D721Med (cell line): ENCODE measurements around the gene ICA1.
A peak's percentile ranks its signal among the peaks of the same experiment; 100 is the strongest.

ENCODE experiments used
- DNase-seq: peaks from one replicate; pipeline ENCODE4 v3.0.0; 2011; ENCODE audit warnings: low spot score; ENCODE audit not compliant: insufficient read length
- FAIRE-seq: peaks from 2 replicates; lab custom pipeline; 2011; peaks lifted over from hg19 to GRCh38; lab: Jason Lieb, UNC
- TF ChIP-seq, protein P1 (sequence below): IDR thresholded peaks from 2 replicates; pipeline ENCODE4 v1.5.1; 2012; ENCODE audit warnings: mild to moderate bottlenecking, control low read depth; ENCODE audit not compliant: insufficient read depth; ENCODE audit errors: missing control alignments

Gene ICA1

GRCh38 chr7:8184221-8184620 lies 77.7 kb downstream of the ICA1 start:
- TF ChIP-seq, protein P1, sequence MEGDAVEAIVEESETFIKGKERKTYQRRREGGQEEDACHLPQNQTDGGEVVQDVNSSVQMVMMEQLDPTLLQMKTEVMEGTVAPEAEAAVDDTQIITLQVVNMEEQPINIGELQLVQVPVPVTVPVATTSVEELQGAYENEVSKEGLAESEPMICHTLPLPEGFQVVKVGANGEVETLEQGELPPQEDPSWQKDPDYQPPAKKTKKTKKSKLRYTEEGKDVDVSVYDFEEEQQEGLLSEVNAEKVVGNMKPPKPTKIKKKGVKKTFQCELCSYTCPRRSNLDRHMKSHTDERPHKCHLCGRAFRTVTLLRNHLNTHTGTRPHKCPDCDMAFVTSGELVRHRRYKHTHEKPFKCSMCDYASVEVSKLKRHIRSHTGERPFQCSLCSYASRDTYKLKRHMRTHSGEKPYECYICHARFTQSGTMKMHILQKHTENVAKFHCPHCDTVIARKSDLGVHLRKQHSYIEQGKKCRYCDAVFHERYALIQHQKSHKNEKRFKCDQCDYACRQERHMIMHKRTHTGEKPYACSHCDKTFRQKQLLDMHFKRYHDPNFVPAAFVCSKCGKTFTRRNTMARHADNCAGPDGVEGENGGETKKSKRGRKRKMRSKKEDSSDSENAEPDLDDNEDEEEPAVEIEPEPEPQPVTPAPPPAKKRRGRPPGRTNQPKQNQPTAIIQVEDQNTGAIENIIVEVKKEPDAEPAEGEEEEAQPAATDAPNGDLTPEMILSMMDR, result no peak
- no peak for FAIRE-seq
- DNase-seq, result no peak

GRCh38 chr7:8179486-8179885 lies 82.5 kb downstream of the ICA1 start:
- DNase-seq (no peak), FAIRE-seq (peak; percentile 6)
- TF ChIP-seq, protein P1, result no peak

DNA sequence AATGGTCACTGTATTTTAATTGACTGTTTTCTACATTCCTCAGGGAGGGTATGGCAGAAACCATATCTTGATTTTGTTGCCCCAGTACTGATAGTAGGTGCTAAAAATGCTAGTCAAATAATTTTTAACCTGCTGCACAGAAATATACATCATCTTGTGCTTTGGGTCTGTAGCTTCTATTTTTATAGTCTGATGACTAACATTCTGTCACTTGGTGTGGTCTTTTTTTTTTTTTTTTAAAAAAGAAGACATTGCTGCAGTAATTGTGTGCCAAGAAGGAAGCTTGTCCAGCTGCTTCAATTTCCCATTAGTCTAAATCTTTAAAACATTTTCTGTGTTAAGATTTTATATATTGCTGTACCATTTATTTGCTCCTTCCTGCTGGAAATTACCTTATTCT lies 83.6 kb downstream of the ICA1 start:
- FAIRE-seq, result no peak
- TF ChIP-seq, protein P1, result no peak
- no peak for DNase-seq

DNA sequence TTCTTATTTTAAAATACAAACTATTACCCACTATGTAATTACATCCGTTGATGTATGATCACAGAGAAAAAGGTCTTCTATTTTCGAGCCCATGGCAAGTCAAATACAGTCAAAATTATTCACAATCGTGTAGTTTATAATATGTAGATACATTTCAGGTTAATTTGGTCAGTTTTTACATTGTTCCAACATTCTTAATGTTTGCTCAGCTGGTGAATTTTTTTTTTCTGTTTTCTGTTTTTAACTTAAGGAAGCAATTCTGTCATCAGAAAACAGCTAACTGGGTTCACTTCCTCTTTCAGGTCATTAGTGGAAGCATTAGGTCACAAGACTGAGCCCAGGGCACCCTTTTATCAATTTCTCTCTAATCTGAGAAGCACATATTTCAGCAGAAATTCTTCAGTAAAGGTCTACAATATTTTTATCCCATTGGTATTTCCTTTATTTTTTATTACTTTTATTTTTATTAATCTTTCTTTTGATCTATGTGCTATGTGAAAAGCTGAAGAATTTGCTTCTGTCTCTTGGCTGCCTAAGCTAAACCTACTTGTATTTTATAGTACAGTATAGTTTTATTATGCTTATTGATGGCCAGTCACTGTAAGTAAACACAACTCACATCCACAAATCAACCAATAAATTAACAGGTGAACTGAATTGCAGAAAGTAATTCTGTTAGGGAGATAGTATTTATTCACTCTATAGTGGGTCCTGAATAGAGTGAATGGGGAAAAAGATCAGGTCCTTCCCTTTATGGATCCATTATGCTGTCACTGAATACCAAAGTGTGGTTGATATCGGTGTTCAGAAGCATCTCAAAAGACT lies 84.6 kb downstream of the ICA1 start:
- no peak for FAIRE-seq
- no peak for DNase-seq
- TF ChIP-seq, protein P1, result no peak

GRCh38 chr7:8176370-8177081 lies 85.4 kb downstream of the ICA1 start:
- DNase-seq (no peak), FAIRE-seq (no peak)
- TF ChIP-seq, protein P1, result no peak

DNA sequence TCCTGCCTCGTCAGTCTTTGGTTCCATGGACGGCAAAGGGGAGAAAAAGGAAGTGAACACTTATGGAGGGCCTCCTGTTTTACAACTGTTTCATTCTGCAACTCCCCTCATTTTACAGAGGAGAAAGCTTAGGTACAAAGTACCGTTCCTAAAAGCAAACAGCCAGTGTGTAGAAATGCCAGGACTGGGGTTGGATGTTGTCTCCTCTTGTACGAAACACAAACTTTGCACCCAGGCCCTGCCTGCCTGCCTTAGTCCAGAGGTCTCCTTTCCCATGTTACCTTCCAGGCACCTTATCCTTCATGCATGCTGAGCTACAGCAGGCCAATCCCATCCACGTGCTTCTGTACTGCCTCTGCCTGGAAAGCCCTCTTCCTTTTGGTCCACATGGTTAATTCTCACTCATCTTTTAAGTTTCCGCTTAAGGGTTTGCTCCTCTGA lies 86.0 kb downstream of the ICA1 start:
- FAIRE-seq (no peak), DNase-seq (no peak)
- TF ChIP-seq, protein P1, result no peak
